CD4-positive, alpha-beta T cell treated with Interleukin-15 for 4 hours (primary cell): ENCODE data around the gene CHKB.
"Not testable (repeated sequence)": the region's sequence is repeated elsewhere in the genome, so short reads cannot be mapped to it uniquely, and the experiment has no call there.

Experiments used
- DNase-seq: peaks from one replicate; pipeline ENCODE4 v3.0.0-alpha.2; 2020; ENCODE audit warnings: low spot score

CHKB gene, protein sequence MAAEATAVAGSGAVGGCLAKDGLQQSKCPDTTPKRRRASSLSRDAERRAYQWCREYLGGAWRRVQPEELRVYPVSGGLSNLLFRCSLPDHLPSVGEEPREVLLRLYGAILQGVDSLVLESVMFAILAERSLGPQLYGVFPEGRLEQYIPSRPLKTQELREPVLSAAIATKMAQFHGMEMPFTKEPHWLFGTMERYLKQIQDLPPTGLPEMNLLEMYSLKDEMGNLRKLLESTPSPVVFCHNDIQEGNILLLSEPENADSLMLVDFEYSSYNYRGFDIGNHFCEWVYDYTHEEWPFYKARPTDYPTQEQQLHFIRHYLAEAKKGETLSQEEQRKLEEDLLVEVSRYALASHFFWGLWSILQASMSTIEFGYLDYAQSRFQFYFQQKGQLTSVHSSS

DNA sequence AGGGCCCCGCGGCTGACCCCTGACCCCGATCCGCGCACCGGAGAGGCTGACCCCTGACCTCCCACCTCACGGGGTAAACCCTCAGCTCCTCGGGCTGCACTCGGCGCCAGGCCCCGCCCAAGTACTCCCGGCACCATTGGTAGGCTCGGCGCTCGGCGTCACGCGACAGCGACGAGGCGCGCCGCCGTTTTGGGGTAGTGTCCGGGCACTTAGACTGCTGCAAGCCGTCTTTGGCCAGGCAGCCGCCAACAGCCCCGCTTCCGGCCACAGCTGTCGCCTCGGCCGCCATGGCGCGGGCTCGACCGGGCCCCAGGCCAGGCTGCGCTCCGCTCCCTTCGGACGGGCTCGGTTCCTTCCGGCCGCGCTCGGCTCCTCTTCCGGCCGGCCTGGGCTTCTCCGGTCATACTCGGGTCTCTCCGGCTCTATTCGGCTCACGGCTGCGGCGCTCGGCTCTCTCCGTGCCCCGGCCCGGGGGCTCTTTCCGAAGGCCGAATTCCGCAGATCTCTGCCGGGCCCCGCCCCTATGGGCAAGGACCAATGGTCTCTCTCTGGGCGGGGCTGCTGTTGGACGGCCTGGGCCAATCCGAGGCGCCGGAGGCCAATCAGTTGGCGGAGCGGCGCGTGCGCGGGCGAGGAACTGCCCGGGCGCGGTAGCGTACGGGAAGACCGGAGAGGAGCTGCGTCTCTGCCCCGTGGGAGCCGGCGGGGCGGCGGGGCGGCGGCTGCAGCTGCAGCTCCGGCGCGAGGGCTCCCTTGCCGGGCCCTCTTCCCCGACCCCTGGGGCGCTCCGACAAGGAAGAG lies at the start of gene CHKB:
Gene CHKB (minus strand): TSS at position 357 of the 801 bp plus-strand sequence. CDS start 68 bp downstream, at position 289.
- peak; percentile 98 for DNase-seq

- no peak for DNase-seq
These were observed 47.7 kb upstream of the CHKB start for GRCh38 chr22:50630376-50630775.

DNA sequence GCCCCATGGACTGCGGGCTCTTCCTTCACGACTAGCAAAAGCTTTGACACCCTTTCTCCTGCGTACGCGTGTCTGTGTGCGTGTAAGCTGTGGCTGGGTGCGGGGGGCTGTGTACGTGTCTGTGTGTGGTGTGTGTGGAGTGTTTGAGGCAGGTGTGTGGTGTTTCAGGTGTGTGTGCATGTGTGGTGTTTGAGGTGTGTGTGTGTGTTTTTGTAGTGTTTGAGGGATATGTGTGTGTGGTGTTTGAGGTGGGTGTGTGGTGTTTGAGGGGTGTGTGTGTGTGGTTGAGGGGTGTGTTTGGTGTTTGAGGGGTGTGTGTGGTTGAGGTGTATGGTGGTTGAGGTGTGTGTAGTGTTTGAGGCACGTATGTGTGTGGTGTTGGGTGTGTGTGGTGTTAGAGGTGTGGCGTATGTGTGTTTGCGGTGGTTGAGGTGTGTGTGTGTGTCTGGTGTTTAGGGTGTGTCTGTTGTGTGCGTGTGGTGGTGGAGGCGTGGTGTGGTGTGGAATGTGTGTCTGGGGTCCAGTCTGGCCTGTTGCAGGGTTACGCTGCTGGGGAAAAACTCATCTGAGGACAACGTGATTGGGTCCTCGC lies 46.0 kb upstream of the CHKB start:
- DNase-seq = peak; percentile 49

DNA sequence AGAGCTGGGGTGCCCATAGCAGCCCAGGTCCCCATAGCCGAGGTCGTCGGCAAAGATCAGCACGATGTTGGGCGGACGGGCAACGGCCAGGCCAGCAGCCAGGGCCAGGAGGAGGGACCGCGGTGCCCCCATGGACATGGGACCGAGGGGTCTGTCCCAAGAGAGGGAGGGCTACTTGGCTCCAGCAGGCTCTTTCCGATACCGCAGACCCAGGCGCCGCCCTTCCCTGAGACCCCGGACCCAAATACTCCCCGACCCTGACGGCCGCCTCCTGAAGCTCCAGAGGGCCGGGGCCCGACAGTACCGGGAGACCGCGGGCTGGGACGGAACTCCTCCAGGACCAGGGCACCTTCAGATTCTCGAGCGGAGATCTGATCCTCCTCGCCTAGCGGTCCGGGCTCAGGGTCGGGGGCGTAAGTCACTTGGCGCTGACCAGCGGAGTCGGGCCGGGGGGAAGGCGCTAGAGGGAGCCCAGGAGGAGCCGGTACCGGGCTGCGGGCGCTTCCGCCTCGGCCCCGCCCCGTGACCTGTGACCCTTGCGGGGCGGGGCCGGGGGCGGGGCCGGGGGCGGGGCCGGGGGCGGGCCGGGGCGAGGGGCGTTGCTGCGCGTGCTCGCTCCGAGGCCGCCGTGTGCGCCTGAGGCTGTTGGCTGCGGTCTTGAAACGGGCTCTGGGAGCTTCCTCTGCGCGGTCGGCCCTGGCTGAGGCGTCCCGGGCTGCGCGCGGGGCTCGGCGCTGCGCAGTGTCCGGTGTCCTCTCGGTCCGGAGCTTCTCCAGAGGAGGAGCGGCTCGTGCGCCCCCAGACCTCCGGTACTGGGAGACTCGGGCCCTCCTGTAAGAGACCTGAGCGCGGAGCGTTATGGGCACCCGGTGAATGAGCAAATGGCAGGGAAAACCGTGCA lies 45.2 kb upstream of the CHKB start, which contains the start of gene ARSA:
Gene ARSA (minus strand): TSS at position 511 of the 901 bp plus-strand sequence. CDS start 373 bp downstream, at position 138.
- peak; percentile 74 for DNase-seq

GRCh38 chr22:50626850-50627641 lies 44.4 kb upstream of the CHKB start:
- no peak for DNase-seq

- no peak for DNase-seq
These were observed 43.7 kb upstream of the CHKB start for GRCh38 chr22:50626314-50626849.

GRCh38 chr22:50625568-50626313 lies 43.1 kb upstream of the CHKB start:
- DNase-seq = no peak

DNA sequence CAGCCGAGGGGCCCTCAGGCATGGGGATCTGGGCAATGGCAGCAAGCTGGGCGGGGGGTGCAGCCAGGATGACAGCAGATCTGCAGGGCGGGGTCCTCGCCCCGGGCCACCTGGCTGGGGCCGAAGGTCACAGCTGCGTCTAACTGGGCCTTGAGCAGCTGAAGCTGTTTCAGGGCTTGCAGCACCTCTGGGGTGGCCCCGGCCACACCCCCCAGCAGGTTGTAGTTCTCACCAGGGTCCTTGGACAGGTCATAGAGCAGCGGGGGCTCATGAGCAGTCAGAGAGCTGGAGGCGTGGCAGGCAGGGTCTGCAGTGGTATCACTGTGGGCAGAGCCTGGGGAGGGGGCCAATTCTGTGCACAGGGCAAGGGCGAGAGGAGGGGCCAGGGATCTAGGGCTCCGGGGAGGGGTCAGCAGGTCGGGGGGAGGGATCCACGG lies 42.5 kb upstream of the CHKB start:
- no peak for DNase-seq

DNA sequence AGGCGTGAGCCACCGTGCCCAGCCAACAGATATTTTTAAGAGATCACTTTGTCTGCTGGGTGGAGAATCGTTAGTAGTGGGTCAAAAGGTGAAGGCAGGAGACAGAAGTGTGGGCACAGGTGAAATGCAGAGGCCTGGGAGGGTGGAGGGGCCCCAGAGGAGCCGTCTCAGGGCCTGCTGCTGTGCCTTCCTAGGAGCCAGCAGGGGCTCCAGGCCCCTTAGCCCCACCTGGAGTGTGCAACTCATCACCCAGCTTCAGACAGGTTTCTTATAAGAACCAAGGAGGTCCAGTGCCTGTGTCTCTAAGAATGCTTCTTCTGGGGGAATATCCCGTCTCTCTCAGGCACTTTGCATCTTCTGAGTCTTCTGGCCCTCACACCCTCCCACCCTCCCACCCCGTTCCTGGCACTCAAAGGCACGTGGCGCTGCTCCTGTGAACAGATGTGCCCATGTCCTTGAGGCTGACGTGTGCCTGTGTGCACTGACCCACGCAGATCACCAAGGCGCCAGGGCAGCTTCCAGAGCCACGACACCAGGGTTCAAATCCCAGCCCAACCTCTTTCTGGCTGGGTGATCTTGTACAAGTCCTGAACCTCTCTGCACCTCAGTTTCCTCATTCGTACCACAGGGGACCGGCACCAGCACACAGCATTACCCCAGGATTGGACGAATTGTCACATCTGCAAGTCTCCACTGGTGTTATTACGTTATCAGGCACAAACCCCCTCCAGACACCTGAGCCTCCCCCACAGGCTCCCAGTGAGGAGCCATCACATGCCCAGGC lies 41.9 kb upstream of the CHKB start:
- DNase-seq = no peak

DNA sequence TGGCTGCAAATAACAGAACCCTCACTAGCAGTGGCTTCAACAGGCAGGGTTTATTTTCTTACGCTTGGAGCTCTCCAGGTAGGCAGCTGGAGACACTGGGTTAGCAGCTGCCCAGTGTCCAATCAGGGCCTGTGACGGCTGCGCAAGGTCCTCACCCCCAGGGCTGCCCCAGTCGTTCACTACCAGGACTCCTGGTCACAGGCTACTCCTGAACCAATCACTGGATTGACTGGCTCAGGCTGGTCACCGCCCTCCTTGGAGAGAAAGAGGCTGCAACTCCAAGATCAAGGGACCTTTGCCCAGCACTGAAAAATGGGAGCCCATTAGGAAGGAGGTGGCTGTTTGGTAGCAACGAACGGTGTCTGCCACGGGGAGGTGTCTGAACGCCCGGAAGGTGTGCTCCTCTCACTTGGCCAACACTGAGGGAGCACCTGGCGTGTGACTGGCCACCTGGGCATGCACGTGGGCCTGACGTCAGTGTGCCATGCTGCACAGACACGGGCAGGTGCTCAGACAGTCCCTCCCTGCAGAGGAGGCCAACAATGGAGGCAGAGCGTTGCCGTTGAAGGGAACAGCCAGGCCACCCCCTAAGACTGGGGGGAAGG lies 40.2 kb upstream of the CHKB start:
- no peak for DNase-seq

DNA sequence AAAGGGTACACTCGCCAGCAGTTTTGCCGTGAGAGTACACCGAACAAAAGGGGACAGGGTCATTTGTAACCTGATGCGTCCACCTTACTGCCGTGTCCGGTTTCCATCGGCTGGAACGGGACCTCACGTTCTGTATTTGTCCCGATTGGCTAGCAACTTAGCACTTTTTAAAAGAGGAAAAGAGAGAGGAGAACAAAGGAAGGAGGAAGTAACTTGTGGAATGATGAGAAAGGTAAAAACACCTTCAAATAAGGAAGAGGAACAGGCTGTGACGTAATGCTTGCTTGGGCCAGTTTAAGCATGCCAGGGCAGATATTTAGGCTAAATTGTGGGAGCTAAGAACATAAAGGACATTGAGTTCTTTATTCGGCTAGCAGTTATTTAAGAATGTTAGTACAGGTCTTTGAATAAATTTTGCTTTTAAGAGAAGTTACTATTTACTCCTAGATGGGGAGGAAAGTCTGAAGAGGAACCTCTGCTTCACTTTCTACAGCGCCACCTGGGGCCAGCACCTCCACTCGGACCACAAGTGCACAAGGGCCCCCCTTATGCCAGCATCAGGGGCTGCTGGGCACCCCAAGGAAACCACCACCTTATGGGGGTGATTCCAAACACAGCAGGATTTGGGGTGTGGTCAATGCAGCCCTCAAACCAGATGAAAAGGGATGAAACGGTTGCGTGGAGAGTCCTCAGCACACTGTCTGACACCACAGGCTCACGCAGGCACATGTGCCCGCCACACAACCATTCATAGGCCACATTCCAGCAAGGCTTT lies 39.5 kb upstream of the CHKB start:
- peak; percentile 33 for DNase-seq

GRCh38 chr22:50621356-50621880 lies 38.8 kb upstream of the CHKB start:
- DNase-seq = peak; percentile 56

- peak; percentile 53 for DNase-seq
These were observed 38.1 kb upstream of the CHKB start for GRCh38 chr22:50620593-50621355.

- not testable (repeated sequence) for DNase-seq
These were observed 31.6 kb upstream of the CHKB start for GRCh38 chr22:50614296-50614695.

DNA sequence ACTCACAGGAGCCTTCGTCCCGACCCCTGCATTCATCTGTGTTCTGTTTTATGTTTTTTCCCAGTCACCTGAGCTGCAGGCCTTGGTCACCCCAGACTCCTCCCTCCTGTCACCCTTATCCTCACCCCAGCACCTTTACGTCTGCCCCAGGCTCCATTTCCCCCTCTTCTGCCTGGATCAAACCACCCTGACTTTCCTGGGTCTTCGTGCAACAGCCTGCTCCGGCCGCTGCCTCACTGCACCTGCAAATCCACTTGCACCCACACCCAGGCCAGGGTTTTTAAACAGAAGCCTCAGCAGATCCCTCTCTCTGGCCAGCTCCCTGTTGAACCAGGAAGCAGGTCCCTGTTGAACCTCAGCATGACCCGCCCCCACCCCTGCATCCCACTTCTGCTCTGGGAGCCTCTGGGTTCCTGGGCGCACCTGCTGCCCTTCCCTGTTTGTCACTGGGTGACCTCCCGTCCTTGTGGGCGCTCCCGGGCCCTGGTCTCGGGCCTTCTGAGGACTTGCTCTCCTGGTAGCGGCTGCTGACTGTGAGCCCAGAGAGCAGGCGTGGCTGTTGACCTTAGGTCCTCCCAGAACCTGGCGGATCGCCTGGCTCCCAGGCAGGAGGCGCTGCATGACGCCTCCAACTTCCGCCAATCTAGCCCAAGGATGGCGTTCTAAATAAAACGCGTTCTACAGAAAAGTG lies 30.8 kb upstream of the CHKB start:
- DNase-seq = no peak
